ENCODE measurements around the gene KIF2A. TPM values are rescaled to one million over a fixed set of nuclear protein-coding genes. Genes with fewer than 3 reads are reported as not detected.

The KIF2A gene
- total RNA-seq, 1 experiment from 2014 or later, result 42.9 TPM

GRCh38 chr5:62299600-62299999 is 6.4 kb upstream of the KIF2A start:
- intact Hi-C loops (cut with micrococcal nuclease), result no loop called here
- no peak for DNase-seq (ENCODE audit: low read depth, low spot score)

More at GRCh38 chr5:62299600-62299999, 6.4 kb upstream of the KIF2A start:
- H4K20me1 ChIP-seq (ENCODE audit: insufficient read depth), result no peaks in the 10 kb centered on the region
- no peaks in the 10 kb centered on the region for H3K36me3 ChIP-seq (ENCODE audit: control insufficient read depth in 1 of 2, insufficient read depth in 2 of 2, low read length in 2 of 2)
- POLR2A ChIA-PET, result no interaction called here
- RAD21 ChIA-PET (ENCODE audit: low non-redundant PET in 1 of 2, low total read pairs in 2 of 2, uncharacterized antibody in 2 of 2, unreplicated experiment in 2 of 2), result no interaction called here
- H3K9me2 ChIP-seq (ENCODE audit: insufficient read depth), result no peaks in the 10 kb centered on the region
- H3K4me2 ChIP-seq (ENCODE audit: low read length), result no peak overlapping the region
- no TSS peak for BruUV-seq (replicated peaks)
- H3K9me3 ChIP-seq (ENCODE audit: control insufficient read depth in 1 of 2, insufficient read depth in 1 of 2, low read depth in 1 of 2, low read length in 2 of 2), result no peaks in the 10 kb centered on the region
- no peak overlapping the region for H2AFZ ChIP-seq (ENCODE audit: low read depth, low read length, poor library complexity, severe bottlenecking)
- H3K27me3 ChIP-seq (ENCODE audit: insufficient read depth, low read length), result no peaks in the 10 kb centered on the region
- no peak for TF ChIP-seq YY1 (IDR thresholded peaks at IDR 0.05; ENCODE audit: extremely low read depth, insufficient replicate concordance, low read depth, low read length)
- TF ChIP-seq POLR2A (IDR thresholded peaks at IDR 0.05; ENCODE audit: borderline replicate concordance, extremely low read depth, insufficient read depth, insufficient read length), result no peak
- TF ChIP-seq EGR1 (IDR thresholded peaks at IDR 0.05; ENCODE audit: low read depth), result no peak
- TF ChIP-seq REST (IDR thresholded peaks at IDR 0.05; ENCODE audit: low read depth), result no peak
- no peak for TF ChIP-seq ZBTB33 (IDR thresholded peaks at IDR 0.05; ENCODE audit: extremely low read depth, insufficient replicate concordance, low read length)
- no peak for TF ChIP-seq FOSL1 (IDR thresholded peaks at IDR 0.05; ENCODE audit: low read depth)
- TF ChIP-seq ZFX (IDR thresholded peaks at IDR 0.05), result no peak
- no peak for TF ChIP-seq CBX3 (IDR thresholded peaks at IDR 0.05; ENCODE audit: low read depth)
- TF ChIP-seq ELF1 (IDR thresholded peaks at IDR 0.05; ENCODE audit: borderline replicate concordance, low read depth), result no peak
- TF ChIP-seq SIN3A (IDR thresholded peaks at IDR 0.05; ENCODE audit: low read depth), result no peak
- TF ChIP-seq SP1 (IDR thresholded peaks at IDR 0.05; ENCODE audit: low read depth), result no peak
- CTCF ChIA-PET, result no interaction called here
- no peak overlapping the region for H3K4me3 ChIP-seq (replicated peaks in 1 of 2; ENCODE audit: low read depth in 1 of 2, low read length in 2 of 2)
- no peak overlapping the region for H3K27ac ChIP-seq (ENCODE audit: low read depth, low read length)
- H3K9ac ChIP-seq (ENCODE audit: low read length), result no peak overlapping the region
- ATAC-seq, result no peak
- no peaks in the 10 kb centered on the region for H3K79me2 ChIP-seq (ENCODE audit: insufficient read depth, low read length)
- H3K4me1 ChIP-seq (ENCODE audit: control insufficient read depth in 1 of 2, insufficient read depth in 2 of 2, low read length in 2 of 2), result peaks cover 2 to 15% of the 10 kb centered on the region in 2 experiments; a peak in 2 of 4 replicates

Data from HCT116 (cell line).